Left renal cortex interstitium (tissue), 4 donors: ENCODE data around the gene UBE2S. TPM values are rescaled to one million over a fixed set of nuclear protein-coding genes. Genes with fewer than 3 reads are reported as not detected.
"Not testable (repeated sequence)": the region's sequence is repeated elsewhere in the genome, so short reads cannot be mapped to it uniquely, and the experiment has no call there.

ENCODE experiments used
- DNase-seq, 4 donors: peaks; one replicate each; pipeline ENCODE4 v3.0.0-alpha.2; 2013; ENCODE audit warnings: low read depth in 4 of 4, low spot score in 2 of 4, missing footprints in 1 of 4
- polyA plus RNA-seq, 4 donors: library from polyadenylated mRNA; unstranded; fragments of 120-200 nt; gene quantifications; one replicate each; pipeline ENCODE4 v1.2.1, GENCODE V29; 2013; ENCODE audit not compliant: insufficient read length in 4 of 4

Gene UBE2S
- 10 to 100 TPM; 38.3 to 71.0 (median 48.0) TPM for polyA plus RNA-seq

GRCh38 chr19:55407550-55407799 is at the start of gene UBE2S:
Gene UBE2S, minus strand, starts transcription at chr19:55407788. Its CDS starts 199 bp downstream, at chr19:55407589.
- not testable (repeated sequence) for DNase-seq

GRCh38 chr19:55456347-55456746 is 48.8 kb upstream of the UBE2S start:
- DNase-seq: no peak

- no peak for DNase-seq
Observed at GRCh38 chr19:55455576-55456235, 48.1 kb upstream of the UBE2S start.

GRCh38 chr19:55454787-55455243 is 47.2 kb upstream of the UBE2S start:
- DNase-seq: no peak

GRCh38 chr19:55453511-55454260 is 46.1 kb upstream of the UBE2S start:
- no peak for DNase-seq

GRCh38 chr19:55452749-55453346 is 45.3 kb upstream of the UBE2S start:
- peak in 3 of 4 donors; percentile 71 to 85 (median 84) for DNase-seq

- no peak for DNase-seq
Observed at GRCh38 chr19:55451965-55452748, 44.6 kb upstream of the UBE2S start.

GRCh38 chr19:55451163-55451964 is 43.8 kb upstream of the UBE2S start:
- no peak for DNase-seq

- DNase-seq: no peak
Observed at GRCh38 chr19:55449469-55449868, 41.9 kb upstream of the UBE2S start.

GRCh38 chr19:55448175-55448490 is 40.5 kb upstream of the UBE2S start:
- DNase-seq: not testable (repeated sequence)

- no peak for DNase-seq
Observed at GRCh38 chr19:55447421-55448174, 40.0 kb upstream of the UBE2S start.

GRCh38 chr19:55446060-55446459 is 38.5 kb upstream of the UBE2S start:
- no peak for DNase-seq

- DNase-seq: no peak
Observed at GRCh38 chr19:55444646-55445045, 37.1 kb upstream of the UBE2S start.

- DNase-seq: no peak
Observed at GRCh38 chr19:55443824-55444480, 36.4 kb upstream of the UBE2S start.

GRCh38 chr19:55443045-55443823 is 35.6 kb upstream of the UBE2S start, which contains the start of gene SHISA7:
Gene SHISA7, minus strand, starts transcription at chr19:55443300. Its CDS starts 437 bp downstream, at chr19:55442863.
- no peak for DNase-seq

GRCh38 chr19:55442372-55442961 is 34.9 kb upstream of the UBE2S start:
- no peak for DNase-seq

- no peak for DNase-seq
Observed at GRCh38 chr19:55441692-55442321, 34.2 kb upstream of the UBE2S start.
